ENCODE measurements around the gene RALGAPA1.
"Not testable (repeated sequence)": the region's sequence is repeated elsewhere in the genome, so short reads cannot be mapped to it uniquely, and the experiment has no call there.

RALGAPA1 gene

GRCh38 chr14:35821564-35822411 is 12.7 kb upstream of the RALGAPA1 start:
- DNase-seq, result peak; percentile 39

- DNase-seq, result no peak
These were observed 10.8 kb upstream of the RALGAPA1 start for GRCh38 chr14:35819591-35820540.

DNA sequence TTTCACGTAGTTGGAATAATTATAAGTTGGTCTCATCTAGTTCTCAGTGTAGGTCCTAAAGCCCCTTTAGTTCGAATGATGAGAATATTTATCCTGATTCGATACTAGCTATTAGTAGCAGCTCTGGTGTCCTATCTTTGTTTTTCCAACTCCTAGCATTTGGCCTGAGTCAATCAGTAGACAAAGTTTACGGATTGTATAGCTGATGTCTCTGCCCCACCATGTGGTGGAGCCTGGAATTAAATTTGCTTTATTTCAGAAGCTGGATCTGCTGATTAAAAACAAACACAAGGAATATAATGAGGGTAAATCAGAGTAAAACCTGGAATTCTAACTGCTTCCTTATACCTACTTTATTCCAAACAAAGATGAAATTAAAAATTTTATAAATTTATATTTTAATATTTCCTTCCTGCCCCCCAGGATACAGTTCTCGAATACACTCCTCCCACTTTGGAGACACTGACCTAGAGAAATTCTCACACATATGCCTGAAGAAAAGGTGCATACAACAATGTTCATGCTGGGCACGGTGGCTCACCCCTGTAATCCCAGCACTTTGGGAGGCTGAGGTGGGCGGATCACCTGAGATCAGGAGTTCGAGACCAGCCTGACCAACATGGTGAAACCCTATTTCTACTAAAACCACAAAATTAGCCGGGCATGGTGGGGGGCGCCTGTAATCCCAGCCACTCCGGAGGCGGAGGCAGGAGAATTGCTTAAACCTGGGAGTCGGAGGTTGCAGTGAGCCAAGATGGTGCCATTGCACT is 9.4 kb upstream of the RALGAPA1 start:
- peak; percentile 23 for DNase-seq

DNA sequence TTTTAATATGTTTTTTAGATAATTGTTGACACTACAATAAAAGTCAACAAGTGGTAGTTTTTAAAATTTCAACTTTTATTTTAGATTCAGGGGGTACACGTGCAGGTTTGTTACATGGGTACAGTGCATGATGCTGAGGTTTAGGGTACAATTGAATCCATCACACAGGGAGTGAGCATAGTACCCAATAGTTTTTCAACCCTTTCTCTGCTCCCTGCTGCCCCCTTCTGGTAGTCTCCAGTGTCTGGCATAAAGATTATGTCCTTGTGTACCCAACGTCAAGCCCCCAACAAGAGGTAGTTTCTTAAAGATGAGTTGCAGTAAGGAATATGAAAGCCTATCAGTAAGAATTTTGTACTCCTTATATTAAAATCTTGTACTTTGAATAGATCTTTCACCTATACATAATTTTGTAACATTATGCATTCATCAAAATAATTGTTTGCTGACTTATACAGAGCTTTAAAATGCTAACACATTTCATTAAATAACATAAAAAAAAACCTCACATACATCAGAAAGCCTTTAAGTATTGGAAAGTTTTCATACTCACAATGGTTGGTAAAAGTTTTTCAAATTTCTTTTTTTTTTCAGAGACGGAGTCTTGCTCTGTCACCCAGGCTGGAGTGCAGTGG is 5.4 kb upstream of the RALGAPA1 start:
- DNase-seq, result peak; percentile 85

DNA sequence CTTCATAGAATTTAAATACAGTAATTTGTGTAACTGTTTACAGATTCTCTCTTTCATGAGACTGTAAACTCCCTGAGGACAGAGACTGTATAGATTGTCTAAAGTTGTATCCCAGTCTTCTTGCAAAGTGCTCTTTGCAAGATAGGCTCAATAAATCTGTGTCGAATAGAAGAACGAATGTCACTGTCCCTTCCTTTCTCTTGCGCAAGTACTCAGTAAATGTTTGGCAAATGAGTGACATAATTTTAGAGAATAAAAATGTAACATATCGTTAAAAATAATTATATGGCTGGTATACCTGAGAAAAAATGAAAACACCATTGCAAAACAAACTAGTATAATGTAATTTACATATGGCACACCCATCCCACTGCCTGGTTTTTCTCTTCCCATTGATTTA is 1.9 kb upstream of the RALGAPA1 start:
- DNase-seq, result no peak

- DNase-seq, result no peak
These were observed 502 bp upstream of the RALGAPA1 start for GRCh38 chr14:35809597-35809996.

DNA sequence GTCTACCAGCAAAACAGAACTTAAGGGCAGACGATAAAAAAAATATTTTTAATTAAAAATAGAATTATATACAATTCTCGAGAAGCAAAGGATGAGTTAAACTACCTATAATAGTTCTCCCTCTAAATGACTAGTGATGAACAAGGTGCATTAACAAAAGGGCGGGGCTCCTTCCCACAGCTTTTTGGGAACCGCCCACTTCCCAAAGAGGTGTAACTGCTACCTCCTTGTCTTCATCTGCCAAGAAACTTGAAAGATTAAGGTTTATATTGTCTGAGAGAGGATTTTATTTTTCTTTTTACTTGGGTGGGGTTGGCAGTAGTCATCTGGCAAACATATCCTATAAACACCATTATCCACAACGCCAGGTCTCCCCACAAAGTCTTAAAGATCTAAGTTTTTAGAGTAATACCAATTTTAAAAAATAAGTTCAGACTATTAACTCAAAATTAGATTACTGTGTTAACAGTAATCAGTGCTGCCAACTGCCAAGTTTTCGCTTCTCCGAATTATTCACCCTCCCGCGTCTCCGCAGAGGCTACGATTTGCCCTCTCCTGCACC is 938 bp downstream of the RALGAPA1 start:
- no peak for DNase-seq

GRCh38 chr14:35807131-35807961 is 1.7 kb downstream of the RALGAPA1 start:
- DNase-seq, result no peak

GRCh38 chr14:35806006-35806907 is 2.8 kb downstream of the RALGAPA1 start:
- DNase-seq, result no peak

DNA sequence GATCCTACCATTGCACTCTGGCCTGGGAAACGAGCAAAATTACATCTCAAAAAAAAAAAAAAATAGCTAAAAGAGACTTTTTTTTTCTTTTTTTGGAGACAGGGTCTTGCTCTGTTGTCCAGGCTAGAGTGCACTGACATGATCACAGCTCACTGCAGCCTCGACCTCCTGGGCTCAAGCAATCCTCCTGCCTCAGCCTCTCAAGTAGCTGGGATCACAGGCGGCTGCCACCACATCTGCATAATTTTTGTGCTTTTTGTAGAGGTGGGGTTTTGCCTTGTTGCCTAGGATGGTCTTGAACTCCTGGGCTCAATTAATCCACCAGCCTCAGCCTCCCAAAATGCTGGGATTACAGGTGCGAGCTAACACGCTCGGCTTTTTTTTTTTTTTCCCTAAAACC is 11.3 kb downstream of the RALGAPA1 start:
- DNase-seq, result no peak

GRCh38 chr14:35789651-35790050 is 19.4 kb downstream of the RALGAPA1 start:
- no peak for DNase-seq

GRCh38 chr14:35786856-35787255 is 22.2 kb downstream of the RALGAPA1 start:
- no peak for DNase-seq

DNA sequence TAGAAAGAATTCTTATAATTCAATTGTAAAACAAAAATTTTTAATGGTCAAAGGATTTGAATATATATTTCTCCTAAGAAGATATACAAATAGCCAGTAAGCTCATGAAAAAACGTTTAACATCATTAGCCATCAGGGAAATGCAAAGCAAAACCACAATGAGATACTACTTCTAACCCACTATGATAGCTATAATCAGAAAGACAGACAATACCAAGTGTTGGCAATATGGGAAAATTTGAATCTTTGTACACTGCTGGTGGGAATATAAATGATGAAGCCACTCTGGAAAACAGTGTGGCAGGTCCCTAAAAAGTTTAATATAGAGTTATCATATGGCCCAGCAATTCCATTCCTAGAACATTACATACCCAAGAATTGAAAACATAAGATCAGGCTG is 25.4 kb downstream of the RALGAPA1 start:
- DNase-seq, result no peak

- no peak for DNase-seq
These were observed 29.7 kb downstream of the RALGAPA1 start for GRCh38 chr14:35779368-35779767.

GRCh38 chr14:35777550-35777949 is 31.5 kb downstream of the RALGAPA1 start:
- not testable (repeated sequence) for DNase-seq

GRCh38 chr14:35776823-35777222 is 32.3 kb downstream of the RALGAPA1 start:
- no peak for DNase-seq

DNA sequence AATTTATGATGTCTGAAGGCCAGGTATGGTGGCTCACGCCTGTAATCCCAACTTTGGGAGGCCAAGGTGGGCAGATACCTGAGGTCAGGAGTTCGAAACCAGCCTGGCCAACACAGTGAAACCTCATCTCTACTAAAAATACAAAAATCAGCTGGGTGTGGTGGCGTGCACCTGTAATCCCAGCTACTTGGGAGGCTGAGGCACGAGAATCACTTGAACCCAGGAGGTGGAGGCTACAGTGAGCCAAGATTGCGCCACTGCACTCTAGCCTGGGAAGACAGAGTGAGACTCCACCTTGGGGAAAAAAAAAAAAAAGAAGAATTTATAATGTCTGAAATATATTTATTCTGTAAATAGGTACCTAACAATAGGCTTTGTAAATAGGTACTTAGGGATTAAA is 33.0 kb downstream of the RALGAPA1 start:
- not testable (repeated sequence) for DNase-seq

- no peak for DNase-seq
These were observed 42.4 kb downstream of the RALGAPA1 start for GRCh38 chr14:35766700-35767082.

GRCh38 chr14:35766036-35766699 is 42.9 kb downstream of the RALGAPA1 start:
- no peak for DNase-seq

- DNase-seq, result no peak
These were observed 47.2 kb downstream of the RALGAPA1 start for GRCh38 chr14:35761922-35762321.
